Measurements from ENCODE around the gene UNC5A.

UNC5A gene

GRCh38 chr5:176776916-176777315 lies 33.4 kb upstream of the UNC5A start:
- H3K4me3 ChIP-seq (ENCODE audit: low read length): no peak overlapping the region
- no peak for DNase-seq (ENCODE audit: low read depth)
- TF ChIP-seq, protein P1, sequence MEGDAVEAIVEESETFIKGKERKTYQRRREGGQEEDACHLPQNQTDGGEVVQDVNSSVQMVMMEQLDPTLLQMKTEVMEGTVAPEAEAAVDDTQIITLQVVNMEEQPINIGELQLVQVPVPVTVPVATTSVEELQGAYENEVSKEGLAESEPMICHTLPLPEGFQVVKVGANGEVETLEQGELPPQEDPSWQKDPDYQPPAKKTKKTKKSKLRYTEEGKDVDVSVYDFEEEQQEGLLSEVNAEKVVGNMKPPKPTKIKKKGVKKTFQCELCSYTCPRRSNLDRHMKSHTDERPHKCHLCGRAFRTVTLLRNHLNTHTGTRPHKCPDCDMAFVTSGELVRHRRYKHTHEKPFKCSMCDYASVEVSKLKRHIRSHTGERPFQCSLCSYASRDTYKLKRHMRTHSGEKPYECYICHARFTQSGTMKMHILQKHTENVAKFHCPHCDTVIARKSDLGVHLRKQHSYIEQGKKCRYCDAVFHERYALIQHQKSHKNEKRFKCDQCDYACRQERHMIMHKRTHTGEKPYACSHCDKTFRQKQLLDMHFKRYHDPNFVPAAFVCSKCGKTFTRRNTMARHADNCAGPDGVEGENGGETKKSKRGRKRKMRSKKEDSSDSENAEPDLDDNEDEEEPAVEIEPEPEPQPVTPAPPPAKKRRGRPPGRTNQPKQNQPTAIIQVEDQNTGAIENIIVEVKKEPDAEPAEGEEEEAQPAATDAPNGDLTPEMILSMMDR (conservative IDR thresholded peaks at IDR 0.05; ENCODE audit: low read length): no peak

GRCh38 chr5:176778921-176779465 lies 31.4 kb upstream of the UNC5A start:
- TF ChIP-seq, protein P1 (conservative IDR thresholded peaks at IDR 0.05; ENCODE audit: low read length): no peak
- no peak overlapping the region for H3K4me3 ChIP-seq (ENCODE audit: low read length)
- DNase-seq (ENCODE audit: low read depth): no peak

DNA sequence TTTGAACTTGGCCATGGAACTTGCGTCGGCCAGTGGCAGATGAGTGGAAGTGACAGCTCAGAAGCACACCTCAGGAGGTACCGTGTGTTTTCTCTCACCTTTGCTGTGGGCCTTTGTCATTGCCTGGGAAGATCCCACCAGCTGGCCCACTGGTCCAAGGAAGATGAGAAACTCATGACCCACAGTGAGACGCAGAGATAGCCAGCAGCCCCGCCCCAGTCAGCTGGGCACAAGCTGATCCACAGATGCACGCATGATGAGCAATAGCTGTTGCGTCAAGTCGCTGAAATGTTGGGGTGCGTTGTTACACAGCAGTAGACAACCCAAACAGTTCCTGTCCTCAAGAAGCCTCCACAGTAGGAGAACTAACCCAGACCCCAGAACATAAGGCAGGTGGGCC lies 30.8 kb upstream of the UNC5A start:
- DNase-seq (ENCODE audit: low read depth): no peak
- TF ChIP-seq, protein P1 (conservative IDR thresholded peaks at IDR 0.05; ENCODE audit: low read length): no peak
- H3K4me3 ChIP-seq (ENCODE audit: low read length): no peak overlapping the region

DNA sequence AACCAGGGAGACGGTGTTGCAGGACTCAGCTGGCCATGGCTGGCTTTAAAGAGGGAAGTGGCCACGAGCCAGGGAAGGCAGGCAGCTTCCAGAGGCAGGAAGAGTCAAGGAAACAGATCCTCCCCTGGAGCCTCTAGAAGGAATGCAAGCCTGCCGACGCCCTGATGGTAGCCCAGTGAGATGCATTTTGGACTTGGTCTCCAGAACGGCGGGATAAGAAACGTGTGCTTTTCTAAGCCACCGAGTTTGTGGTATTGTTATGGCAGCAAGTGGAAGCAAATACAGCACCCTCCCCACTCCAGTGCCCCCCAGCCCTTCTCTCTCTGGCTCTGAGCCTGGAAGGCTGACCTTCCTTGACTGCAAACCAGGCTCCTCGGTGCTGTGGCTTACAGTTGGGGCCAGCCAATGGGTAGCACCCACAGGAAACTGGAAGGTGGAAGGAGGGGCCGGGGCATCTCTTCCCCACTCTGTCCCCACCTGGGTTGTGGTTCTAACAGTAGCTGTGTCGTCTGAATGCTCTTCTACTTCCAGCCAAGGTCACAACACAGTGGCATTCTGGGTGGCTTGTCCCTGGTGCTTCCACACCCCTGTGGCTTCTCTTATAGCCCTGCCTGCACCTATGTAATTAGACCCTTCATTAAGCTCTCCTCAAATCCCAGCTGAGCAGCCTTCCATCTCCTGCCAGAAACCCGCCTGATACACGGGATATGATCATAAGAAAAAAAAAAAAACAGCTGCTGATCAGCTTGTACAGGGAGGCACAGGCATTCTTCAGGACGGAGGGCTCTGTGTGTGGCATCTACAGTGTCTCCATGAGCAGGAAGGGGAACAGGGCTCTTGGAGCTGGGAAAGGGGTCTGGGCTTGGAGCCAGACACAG lies 29.9 kb upstream of the UNC5A start:
- H3K4me3 ChIP-seq (ENCODE audit: low read length): no peak overlapping the region
- TF ChIP-seq, protein P1 (conservative IDR thresholded peaks at IDR 0.05; ENCODE audit: low read length): no peak
- no peak for DNase-seq (ENCODE audit: low read depth)

- TF ChIP-seq, protein P1 (conservative IDR thresholded peaks at IDR 0.05; ENCODE audit: low read length): no peak
- DNase-seq (ENCODE audit: low read depth): no peak
- H3K4me3 ChIP-seq (ENCODE audit: low read length): no peak overlapping the region
These were observed 29.3 kb upstream of the UNC5A start for GRCh38 chr5:176781054-176781375.

DNA sequence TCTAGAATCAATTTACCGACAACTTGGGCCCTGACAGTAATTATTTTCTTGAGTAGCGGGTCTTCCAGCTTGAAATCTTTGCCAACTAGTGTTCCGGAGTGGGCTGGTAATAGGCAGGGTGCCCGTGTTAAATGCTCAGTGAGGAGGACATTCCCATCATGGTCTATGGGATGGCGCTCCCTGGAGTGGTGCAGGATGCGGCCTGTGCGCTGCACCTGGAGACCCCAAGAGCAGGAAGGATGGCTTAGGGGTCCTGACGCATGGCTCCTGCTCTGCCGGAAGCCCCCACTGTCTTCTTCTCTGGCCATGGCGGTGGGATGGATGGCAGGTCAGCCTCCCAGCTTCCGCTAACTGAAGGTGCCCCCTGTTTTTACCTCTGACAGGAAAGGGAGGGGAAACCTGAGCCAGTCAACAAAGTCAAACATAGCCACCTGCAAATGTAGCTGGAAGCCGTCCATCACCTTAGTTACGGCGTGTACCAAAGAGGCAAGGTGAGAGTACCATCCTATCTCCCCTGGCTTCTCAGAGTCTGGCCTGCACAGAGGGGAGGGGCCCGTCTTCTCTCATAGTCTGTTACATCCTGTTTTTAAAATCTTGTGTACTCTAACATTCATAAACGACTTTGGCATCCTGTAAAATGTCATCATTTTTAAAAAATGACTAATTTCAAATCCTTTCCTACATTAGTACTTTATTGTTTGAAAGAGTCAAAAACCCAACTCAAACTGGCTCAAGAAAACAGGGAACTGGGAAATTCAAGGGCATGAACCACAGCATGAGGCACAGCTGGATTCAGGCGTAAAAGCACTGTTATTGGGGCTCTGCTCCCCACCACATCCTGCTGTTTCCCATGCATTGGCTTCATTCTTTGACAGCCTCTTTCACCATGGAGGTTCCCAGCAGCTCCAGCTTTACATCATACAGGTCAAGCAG lies 28.5 kb upstream of the UNC5A start:
- DNase-seq (ENCODE audit: low read depth): no peak
- H3K4me3 ChIP-seq (ENCODE audit: low read length): no peak overlapping the region
- TF ChIP-seq, protein P1 (conservative IDR thresholded peaks at IDR 0.05; ENCODE audit: low read length): no peak

Measured in AG10803 (cell line).